Activated T-cell treated with anti-CD3 and anti-CD28 coated beads for 4 hours (primary cell): ENCODE data around the gene ATP5IF1.

ENCODE experiments used
- DNase-seq: peaks from one replicate; pipeline ENCODE4 v3.0.0-alpha.2; 2020

Gene ATP5IF1

GRCh38 chr1:28235755-28236655, at the start of gene ATP5IF1:
Gene ATP5IF1, plus strand, starts transcription at chr1:28236124. Its CDS starts 60 bp downstream, at chr1:28236184.
- DNase-seq: peak; percentile 89

DNA sequence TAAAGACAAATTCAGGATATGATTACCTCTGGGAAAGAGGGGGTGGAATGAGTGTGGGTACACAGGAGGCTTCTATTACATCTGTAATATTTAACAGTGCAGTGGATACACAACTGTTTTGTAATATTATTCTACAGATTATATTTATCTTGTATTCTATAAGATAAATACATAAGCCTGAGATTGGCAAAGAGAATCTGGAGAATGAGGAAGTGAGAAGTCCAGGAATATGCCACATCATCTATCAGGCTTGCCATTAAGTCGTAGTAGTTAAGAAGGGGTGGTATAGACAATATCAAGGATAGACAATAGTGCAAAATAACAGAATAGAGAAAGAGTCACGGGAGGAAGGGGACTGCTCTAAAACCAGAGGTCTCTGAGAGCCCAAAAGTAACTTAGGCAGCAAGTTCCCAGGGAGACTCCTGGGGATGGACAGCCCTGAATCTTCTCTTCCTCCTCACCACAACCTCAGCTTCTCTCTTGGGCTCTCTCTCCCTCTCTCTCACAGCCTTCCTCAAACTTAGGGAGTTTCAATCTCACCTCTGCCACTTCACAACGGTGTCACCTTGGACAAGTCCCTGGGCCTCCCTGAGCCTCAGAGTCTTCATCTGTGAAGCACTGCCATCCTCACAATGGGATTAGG, 45.5 kb upstream of the ATP5IF1 start:
- DNase-seq: no peak

- no peak for DNase-seq
Measured at GRCh38 chr1:28190996-28191645, 44.8 kb upstream of the ATP5IF1 start.

GRCh38 chr1:28193701-28194161, 42.2 kb upstream of the ATP5IF1 start:
- DNase-seq: no peak

DNA sequence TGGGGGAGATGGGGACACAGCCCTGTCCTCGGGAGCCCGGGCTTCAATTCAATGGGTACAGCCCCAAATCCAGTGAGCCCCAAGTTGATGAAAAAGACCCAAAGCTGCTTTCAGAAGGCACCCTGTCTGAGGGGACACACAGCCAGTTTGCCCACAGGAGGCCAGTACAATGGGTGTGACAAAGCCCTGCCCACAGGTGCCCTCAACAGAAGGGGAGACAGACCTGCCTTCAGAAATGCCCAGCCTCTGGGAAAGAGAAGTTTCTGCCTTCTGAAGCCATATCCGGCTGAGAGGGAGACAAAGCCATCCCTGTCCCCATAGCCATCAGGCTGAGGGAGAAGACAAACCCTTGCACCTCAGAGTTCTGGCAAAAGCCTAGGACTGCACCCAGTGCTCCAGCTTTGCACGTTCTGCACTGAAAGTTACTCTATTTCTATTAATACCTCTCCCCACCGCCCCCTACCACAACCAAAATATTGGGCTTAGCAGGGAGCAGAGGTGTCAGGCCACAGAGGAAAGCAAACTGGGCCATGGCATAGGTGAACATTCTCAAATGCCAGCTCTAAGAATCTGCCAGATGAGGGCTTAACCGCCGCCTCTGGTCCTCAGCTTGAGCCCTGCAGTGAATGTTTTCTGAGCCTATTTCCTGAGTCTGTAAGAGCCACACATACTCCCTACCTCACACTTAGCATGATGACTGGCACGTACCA, 41.4 kb upstream of the ATP5IF1 start:
- no peak for DNase-seq

DNA sequence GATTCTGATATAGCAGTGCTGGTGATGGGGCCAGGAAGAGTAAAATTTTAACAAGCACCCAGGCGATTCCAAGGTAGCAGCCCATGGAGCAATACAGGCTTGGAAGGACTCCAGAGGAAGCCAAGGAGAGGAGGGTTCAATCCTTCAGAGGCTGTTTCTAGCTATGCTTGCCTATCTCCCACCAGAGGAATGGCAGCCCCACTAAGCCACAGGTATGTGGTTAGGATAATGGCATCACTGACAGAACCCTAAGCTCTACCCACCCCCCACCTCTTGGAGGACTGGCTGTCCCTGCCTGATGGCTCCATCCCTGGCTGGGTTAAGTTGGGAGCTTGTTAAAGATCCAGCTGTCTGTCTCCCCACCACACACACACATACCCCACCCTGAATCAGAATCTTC, 40.1 kb upstream of the ATP5IF1 start:
- DNase-seq: no peak

- no peak for DNase-seq
Measured at GRCh38 chr1:28196330-28196729, 39.6 kb upstream of the ATP5IF1 start.

DNA sequence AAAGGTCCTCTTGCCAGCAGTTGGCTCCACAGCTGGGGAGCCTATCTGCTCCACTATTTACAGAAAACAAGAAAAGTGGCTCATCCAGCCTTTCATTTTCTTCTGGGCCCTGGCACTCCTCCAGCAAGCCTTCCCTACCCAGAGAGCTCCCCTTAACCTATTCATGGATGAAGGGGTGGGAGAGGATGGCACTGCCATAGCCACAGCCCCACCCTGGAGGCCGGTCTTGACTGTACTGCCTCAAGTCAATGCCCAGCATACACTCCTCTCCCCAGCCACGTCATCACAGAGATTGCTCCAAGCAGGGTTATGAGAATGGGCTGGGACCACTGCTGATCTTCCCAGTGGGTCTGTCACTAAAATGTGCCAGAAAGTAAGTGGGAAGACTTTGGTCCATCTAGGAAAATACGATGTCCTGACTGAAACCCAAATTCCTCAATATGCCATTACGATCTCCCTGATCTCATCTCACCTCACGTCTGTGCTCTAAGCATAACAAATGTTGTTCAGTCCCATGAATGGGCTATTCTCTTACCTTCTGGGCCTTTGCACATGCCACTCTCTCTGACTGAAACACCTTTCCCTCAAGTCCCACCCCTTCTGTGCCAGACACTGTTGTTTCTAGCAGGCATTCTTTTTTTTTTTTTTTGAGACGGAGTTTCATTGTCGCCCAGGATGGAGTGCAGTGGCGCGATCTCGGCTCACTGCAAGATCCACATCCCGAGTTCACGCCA, 38.1 kb upstream of the ATP5IF1 start:
- no peak for DNase-seq

- DNase-seq: peak; percentile 19
Measured at GRCh38 chr1:28199328-28200233, 36.3 kb upstream of the ATP5IF1 start.

DNA sequence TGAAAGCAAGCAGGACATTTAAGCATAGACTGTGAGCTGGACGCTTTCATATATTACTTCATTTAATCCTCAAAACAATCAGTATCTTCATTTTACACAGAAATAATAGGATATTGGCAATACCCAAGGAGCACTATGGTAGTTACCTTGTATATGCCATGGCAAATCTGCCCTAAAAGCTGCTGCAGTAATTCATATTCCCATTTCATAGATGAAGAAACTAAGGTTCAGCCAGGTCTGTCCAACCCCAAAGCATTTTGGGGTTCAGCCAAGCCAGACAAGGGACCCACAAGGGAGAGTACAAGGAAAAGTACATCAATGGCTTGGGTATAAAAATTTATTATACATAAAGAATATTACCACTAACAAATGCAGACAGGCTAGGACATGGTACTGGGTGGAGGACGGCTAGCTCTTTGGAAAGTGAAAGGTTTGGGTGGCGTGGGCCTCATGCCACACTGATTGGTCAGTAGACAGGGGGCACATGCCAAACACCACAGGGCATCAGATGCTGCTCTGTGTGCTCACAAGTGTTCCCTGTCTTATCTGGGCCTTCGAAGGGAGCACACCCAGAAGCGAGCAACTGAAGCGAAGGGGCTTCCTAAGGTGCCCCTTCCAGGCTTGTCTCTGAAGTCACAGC, 35.6 kb upstream of the ATP5IF1 start:
- no peak for DNase-seq

- no peak for DNase-seq
Measured at GRCh38 chr1:28205243-28205642, 30.7 kb upstream of the ATP5IF1 start.

GRCh38 chr1:28208818-28209441, 27.0 kb upstream of the ATP5IF1 start:
- DNase-seq: peak; percentile 27

DNA sequence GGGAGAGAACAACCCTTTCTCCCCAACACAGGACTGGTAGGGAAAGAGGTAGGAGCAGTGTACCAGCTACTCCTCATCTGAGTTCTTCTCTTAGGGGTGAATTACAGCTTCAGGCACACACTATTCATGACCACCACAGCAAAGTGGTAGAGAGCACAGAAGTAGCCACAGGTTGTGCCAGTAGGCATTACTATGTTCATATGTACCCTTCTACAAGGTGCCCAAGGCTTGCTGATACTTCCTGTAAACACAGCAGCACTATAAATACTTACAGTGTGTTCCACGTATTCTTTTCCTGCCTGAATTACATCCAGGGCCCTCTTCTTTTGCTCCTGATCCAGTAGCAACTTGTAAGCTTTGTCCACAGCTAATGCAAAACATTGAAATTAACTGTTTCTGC, 26.2 kb upstream of the ATP5IF1 start:
- DNase-seq: no peak

DNA sequence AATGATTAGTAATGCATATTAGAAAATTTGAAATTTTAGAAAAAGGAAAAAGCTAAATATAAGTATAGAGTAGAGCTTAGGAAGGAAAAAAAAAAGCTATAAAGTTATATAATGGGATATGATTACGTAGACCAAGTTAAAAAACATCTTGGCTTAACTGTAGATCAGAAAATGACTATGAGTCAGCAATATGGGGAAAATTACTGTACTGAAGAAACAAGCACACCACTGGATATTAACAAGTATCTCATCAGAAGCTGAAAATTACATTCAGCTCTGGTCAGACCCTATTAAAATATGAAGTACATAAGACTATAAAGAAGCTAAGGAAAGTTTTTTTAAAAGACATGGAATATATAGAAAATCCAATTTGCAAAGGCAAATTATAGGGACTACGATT, 22.6 kb upstream of the ATP5IF1 start:
- DNase-seq: no peak

DNA sequence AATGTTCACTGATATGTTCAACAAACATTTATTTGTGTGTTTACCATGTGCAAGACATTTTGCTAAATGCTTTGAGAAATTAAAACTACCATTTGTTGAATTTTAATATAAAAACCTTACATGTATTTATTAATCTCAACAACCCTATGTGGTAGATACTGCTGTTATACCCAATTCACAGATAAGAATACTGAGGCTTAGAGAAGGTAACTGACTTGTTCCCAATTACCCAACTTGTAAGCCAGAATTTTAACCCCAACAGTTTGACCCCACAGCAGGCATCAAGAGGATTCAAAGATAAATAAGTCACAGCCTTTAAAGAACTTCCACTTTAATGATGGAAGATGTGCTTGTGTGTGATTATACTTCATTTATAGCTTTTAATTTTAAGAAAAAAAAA, 6.8 kb upstream of the ATP5IF1 start:
- no peak for DNase-seq

DNA sequence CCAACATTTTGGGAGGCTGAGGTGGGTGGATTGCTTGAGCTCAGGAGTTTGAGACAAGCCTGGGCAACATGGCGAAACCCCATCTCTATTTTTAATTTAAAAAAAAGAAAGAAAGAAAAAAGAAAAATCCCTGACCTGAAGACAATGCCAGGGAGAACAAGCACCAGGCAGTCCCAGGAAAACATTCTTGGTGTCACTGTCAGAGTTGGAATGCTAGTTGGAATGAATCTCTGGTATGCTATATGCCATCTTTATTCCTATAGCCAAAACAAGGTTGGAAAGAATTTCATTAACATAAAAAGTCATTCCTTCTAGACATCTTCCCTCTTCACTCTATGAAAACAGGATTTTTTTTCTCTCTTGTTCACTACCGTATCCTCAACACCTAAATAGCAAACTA, 5.9 kb upstream of the ATP5IF1 start:
- no peak for DNase-seq

DNA sequence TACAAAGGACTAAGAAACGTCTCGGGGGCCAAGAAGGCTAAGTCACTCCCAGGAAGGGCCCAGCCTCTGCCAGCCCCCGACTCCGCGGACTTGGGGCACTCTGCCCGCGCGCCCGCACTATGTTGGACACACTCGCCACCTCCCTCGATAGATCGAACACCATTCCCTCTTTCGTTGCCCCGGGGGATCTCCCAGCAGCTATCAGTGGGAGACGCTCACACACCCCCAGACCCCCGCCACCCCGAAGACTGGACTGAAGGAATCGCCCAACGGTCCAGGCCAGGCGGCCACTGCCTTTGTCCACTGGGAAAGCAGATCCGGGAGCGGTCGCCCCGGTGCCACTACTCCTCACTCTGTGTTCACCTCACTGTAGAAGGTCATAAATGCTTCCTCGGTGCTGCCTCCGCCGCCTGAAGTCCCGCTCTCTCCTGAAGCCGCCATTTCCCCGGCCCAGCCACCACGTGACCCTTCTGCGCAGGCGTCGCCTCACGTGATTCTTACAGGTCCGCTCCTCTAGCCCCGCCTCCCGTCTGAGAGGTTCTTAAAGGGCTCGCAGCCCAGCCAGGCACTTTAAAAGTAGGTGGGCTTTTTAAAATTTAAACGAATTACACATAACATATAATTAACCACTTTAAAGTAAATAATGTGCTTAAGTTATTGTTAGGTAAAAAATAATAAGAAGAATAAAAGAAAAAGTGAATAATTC, 3.2 kb upstream of the ATP5IF1 start, which contains the start of gene DNAJC8:
Gene DNAJC8 (minus strand): TSS at position 472 of the 706 bp plus-strand sequence. CDS start 31 bp downstream, at position 441.
- DNase-seq: peak; percentile 95

DNA sequence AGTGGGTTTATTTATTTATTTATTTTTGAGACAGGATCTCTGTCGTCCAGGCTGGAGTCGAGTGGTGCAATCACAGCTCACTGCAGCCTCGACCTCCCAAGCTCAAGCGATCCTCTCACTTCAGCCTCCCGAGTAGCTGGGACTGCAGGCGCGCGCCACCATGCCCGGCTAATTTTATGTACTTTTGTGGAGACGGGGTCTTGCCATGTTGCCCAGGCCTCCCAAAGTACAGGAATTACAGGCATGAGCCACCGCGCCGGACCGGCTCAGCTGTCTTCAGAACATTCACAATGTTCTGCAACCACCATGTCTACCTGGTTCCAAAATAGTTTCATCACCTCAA, 2.7 kb upstream of the ATP5IF1 start:
- no peak for DNase-seq

- DNase-seq: no peak
Measured at GRCh38 chr1:28236656-28237322, 865 bp downstream of the ATP5IF1 start.
